HUES48 (cell line): ENCODE results near the gene NMRK1.

Experiments
- H3K27ac ChIP-seq: one replicate; pipeline ENCODE4 v1.7.0; 2013; ENCODE audit warnings: low read depth, low read length, inconsistent platforms
- H3K27me3 ChIP-seq: 2 replicates; pipeline ENCODE4 v1.6.1; 2013; ENCODE audit warnings: mild to moderate bottlenecking, low read length; ENCODE audit not compliant: control insufficient read depth, insufficient read depth
- H3K36me3 ChIP-seq: 2 replicates; pipeline ENCODE4 v1.6.1; 2013; ENCODE audit warnings: low read length; ENCODE audit not compliant: control insufficient read depth, insufficient read depth
- H3K4me1 ChIP-seq: 2 replicates; pipeline ENCODE4 v1.6.1; 2013; ENCODE audit warnings: mild to moderate bottlenecking, low read length; ENCODE audit not compliant: control insufficient read depth, insufficient read depth
- H3K4me3 ChIP-seq: 2 replicates; pipeline ENCODE4 v1.5.1; 2013; ENCODE audit warnings: mild to moderate bottlenecking, low read depth, low read length
- H3K9ac ChIP-seq: 2 replicates; pipeline ENCODE4 v1.6.1; 2013; ENCODE audit warnings: mild to moderate bottlenecking, low read depth, low read length, moderate library complexity
- H3K9me3 ChIP-seq: 2 replicates; pipeline ENCODE4 v1.6.1; 2013; ENCODE audit warnings: low read length; ENCODE audit not compliant: control insufficient read depth, insufficient read depth

Gene NMRK1

DNA sequence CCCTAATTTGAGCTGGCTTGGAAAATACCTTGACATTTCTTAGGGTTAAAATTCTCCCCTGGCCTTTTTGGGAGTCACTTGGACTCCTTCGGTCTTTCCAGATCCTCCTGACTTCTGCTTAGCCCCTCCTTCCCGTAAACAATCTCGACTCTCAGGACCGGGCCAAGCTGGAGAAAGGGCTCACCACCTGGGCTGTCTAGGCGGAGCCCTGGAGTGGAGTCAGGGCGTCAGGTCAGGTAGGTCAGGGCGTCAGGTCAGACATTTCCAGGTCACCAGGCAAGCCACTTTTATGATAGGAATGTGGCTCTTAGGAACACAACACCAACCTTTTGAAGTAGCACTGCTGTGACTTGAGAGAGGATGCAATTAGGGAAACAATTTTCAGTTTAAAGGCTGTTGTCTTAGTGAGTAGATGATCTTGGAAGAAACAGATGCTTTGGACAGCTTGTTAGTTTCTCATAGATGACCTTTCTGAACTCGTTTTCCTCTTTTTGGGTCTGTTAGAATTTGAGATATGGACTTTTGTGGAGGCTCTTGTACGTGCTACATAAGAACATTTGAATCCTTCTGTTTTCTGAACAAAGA, 13.1 kb upstream of the NMRK1 start:
- Histone ChIP-seq H3K9me3 (no peaks in the 10 kb centered on the region), H3K4me1 (no peaks in the 10 kb centered on the region), H3K27me3 (no peaks in the 10 kb centered on the region), H3K27ac (no peak overlapping the region), H3K36me3 (no peaks in the 10 kb centered on the region), H3K4me3 (no peak overlapping the region), H3K9ac (no peak overlapping the region)

DNA sequence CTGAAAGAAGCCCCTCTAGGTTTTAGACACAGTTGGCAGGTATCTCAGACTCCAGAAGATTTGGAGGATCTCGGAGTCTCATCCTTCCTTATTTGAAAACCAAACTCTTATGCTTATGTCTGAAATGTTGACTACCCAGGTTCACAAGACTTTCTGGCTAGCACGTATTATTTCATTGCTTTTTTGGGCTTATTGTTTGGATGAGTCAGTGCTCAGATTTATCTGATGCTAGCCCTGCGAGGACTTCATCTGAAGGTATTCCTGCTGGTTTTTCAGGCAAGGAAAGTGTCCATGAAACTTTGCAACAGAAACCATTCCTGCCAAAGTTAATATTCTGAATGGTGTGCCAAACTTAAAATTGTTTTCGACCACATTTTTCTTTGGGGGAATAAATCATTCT, 8.8 kb upstream of the NMRK1 start:
- H3K4me3 ChIP-seq, result no peak overlapping the region
- H3K4me1 ChIP-seq, result peaks cover 10% of the 10 kb centered on the region; the same call in 1 of the 2 replicates
- H3K9ac ChIP-seq, result no peak overlapping the region
- no peaks in the 10 kb centered on the region for H3K36me3 ChIP-seq
- no peaks in the 10 kb centered on the region for H3K27me3 ChIP-seq
- no peaks in the 10 kb centered on the region for H3K9me3 ChIP-seq
- H3K27ac ChIP-seq, result no peak overlapping the region

DNA sequence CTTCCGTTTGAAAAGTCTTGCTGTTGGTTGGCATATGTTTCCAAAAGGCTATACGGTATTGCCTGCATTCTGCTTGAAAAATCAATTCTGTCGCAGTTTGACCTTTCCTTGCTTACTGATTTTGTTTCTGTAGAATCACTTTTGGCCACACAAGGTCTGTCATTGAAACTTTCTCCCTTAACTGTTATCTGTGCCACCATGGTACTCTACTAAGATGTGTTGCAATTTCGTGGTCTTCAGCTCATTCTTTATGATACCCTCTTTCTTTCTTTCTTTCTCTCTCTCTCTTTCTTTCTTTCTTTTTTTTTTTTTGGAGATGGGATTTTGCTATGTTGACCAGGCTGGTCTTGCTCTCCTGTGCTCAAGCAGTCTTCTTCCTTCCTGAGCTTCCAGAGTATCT, 4.8 kb upstream of the NMRK1 start:
- H3K27me3 ChIP-seq, result no peaks in the 10 kb centered on the region; the same call in 1 of the 2 replicates
- no peak overlapping the region for H3K27ac ChIP-seq
- H3K36me3 ChIP-seq, result no peaks in the 10 kb centered on the region
- H3K9me3 ChIP-seq, result no peaks in the 10 kb centered on the region
- H3K9ac ChIP-seq, result no peak overlapping the region
- H3K4me3 ChIP-seq, result no peak overlapping the region
- peaks cover 18% of the 10 kb centered on the region for H3K4me1 ChIP-seq

DNA sequence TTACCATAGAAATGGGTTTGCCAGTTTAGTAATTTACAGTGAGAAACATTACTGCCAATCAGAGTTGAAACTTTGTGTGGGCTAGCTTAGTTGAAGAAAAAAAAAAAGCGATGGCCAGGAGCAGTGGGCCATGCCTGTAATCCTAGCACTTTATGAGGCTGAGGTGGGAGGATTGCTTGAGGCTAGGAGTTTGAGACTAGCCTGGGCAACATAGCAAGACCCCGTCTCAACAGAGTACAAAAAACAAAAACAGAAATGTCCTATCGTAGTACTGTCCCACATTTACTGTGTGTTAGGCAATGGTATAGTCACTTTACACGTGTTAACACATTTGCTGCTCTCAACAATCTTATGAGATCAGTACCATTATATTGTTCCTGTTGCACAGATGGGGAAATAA, 2.6 kb upstream of the NMRK1 start:
- H3K4me3 ChIP-seq, result no peak overlapping the region
- no peak overlapping the region for H3K9ac ChIP-seq
- no peak overlapping the region for H3K27ac ChIP-seq
- H3K27me3 ChIP-seq, result no peaks in the 10 kb centered on the region; the same call in 1 of the 2 replicates
- no peaks in the 10 kb centered on the region for H3K9me3 ChIP-seq
- H3K36me3 ChIP-seq, result no peaks in the 10 kb centered on the region
- peaks cover 26% of the 10 kb centered on the region for H3K4me1 ChIP-seq

DNA sequence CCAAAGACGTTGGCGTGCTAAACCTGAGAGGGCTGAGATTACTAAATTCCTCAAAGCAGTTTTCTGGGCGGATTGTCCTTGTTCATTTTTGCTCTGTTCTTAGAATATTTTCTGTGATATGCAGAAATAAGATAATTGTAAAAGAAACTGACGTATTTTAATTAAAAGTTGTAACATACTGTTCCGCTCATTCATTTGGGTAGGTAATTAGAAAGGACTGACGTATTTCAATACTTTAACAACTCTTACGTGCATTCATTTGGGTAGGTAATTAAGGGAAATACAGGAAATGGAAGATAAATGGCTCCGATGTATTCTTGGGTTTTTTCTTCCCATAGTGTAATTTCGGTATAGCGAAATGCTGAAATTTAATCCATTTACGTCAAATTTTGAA, 1.4 kb upstream of the NMRK1 start:
- H3K27ac ChIP-seq, result no peak overlapping the region
- no peaks in the 10 kb centered on the region; the same call in 1 of the 2 replicates for H3K27me3 ChIP-seq
- no peak overlapping the region for H3K9ac ChIP-seq
- H3K4me1 ChIP-seq, result peaks cover 19% of the 10 kb centered on the region
- H3K36me3 ChIP-seq, result no peaks in the 10 kb centered on the region
- H3K9me3 ChIP-seq, result no peaks in the 10 kb centered on the region
- peak overlapping the region; percentile 74 for H3K4me3 ChIP-seq

- H3K27me3 ChIP-seq, result no peaks in the 10 kb centered on the region; the same call in 1 of the 2 replicates
- no peaks in the 10 kb centered on the region for H3K36me3 ChIP-seq
- peak overlapping the region; percentile 74 for H3K9ac ChIP-seq
- H3K4me1 ChIP-seq, result peaks cover 23% of the 10 kb centered on the region
- peak overlapping the region; percentile 74 for H3K4me3 ChIP-seq
- H3K27ac ChIP-seq, result peak overlapping the region; percentile 80
- H3K9me3 ChIP-seq, result no peaks in the 10 kb centered on the region
These were observed 854 bp upstream of the NMRK1 start for GRCh38 chr9:75088646-75089372.

DNA sequence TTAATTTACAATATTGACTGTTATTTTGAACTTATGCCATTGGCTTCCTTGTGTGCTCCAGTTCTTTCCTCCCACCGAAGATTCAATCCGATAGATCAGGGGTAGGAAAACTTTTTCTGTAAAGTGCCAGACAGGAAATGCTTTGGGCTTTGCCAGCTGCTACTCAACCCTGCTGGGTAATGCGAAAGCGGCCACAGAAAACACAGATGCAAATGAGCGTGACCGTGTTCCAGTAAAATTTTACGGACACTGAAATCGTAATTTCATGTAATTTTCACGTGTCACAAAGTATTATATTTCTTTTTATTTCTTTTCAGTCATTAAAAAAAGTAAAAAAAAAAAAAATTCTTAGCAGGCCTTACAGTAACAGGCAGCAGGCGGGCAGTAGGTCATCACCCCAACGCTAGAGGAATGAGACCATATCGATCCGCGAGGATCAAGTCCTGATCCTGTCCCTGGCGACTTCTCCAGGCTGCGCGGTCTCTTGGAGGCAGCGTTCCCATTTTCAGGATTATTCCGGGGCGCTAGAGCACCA, 599 bp downstream of the NMRK1 start:
- H3K9ac ChIP-seq, result peak overlapping the region; percentile 67
- H3K36me3 ChIP-seq, result 0 out of 2 replicates have a peak, but pooled peaks cover 3% of the 10 kb centered on the region
- H3K4me1 ChIP-seq, result peaks cover 33% of the 10 kb centered on the region
- no peaks in the 10 kb centered on the region; the same call in 1 of the 2 replicates for H3K27me3 ChIP-seq
- H3K9me3 ChIP-seq, result no peaks in the 10 kb centered on the region
- peak overlapping the region; percentile 76 for H3K27ac ChIP-seq
- peak overlapping the region; percentile 74 for H3K4me3 ChIP-seq

DNA sequence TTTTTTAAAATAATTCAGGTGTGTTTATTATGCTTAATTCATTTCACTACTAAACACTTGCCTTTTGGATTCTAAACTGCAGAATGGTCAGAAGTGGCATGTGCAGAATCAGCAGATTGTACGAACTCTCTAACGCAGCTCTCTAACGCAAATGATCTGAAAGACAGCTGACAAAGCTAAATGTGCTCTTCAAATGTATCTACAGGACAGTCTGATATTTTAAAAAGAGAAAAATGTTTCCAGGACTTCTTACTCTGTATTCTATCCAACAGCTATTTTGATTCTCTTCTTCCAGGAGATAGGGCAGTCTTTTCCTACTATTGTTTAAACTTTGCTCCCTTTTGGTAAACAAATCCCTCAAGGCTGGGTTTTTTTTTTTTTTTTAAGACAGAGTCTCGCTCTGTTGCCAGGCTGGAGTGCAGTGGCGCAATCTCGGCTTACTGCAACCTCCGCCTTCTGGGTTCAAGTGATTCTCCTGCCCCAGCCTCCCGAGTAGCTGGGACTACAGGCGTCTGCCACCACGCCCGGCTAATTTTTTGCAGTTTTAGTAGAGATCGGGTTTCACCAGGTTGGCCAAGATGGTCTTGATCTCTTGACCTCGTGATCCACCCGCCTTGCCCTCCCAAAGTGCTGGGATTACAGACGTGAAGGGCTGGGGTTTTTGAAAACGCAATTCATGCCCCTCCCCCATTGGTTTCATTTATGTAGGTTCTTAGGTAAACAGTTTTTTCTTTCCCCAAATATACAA, 1.2 kb downstream of the NMRK1 start:
- no peaks in the 10 kb centered on the region for H3K9me3 ChIP-seq
- H3K4me3 ChIP-seq, result peak overlapping the region; percentile 74
- peaks cover 33% of the 10 kb centered on the region for H3K4me1 ChIP-seq
- H3K27me3 ChIP-seq, result no peaks in the 10 kb centered on the region; the same call in 1 of the 2 replicates
- H3K27ac ChIP-seq, result peak overlapping the region; percentile 76
- peak overlapping the region; percentile 67 for H3K9ac ChIP-seq
- H3K36me3 ChIP-seq, result 0 out of 2 replicates have a peak, but pooled peaks cover 4% of the 10 kb centered on the region

- Histone ChIP-seq H3K27me3 (no peaks in the 10 kb centered on the region; the same call in 1 of the 2 replicates), H3K9ac (no peak overlapping the region), H3K36me3 (0 out of 2 replicates have a peak, but pooled peaks cover 4% of the 10 kb centered on the region), H3K9me3 (no peaks in the 10 kb centered on the region), H3K4me1 (peaks cover 33% of the 10 kb centered on the region), H3K4me3 (no peak overlapping the region), H3K27ac (no peak overlapping the region)
These were observed 2.3 kb downstream of the NMRK1 start for GRCh38 chr9:75085640-75086039.

GRCh38 chr9:75084081-75084672, 3.8 kb downstream of the NMRK1 start:
- Histone ChIP-seq H3K4me3 (no peak overlapping the region), H3K27me3 (no peaks in the 10 kb centered on the region), H3K4me1 (peaks cover 25% of the 10 kb centered on the region), H3K27ac (peak overlapping the region; percentile 21), H3K36me3 (0 out of 2 replicates have a peak, but pooled peaks cover 4% of the 10 kb centered on the region), H3K9me3 (no peaks in the 10 kb centered on the region), H3K9ac (no peak overlapping the region)
